SK-N-SH treated with all-trans-retinoic acid at 6 μM for 48 hours (cell line): Measurements from ENCODE around the gene WDR73.
"Not testable (repeated sequence)": the region's sequence is repeated elsewhere in the genome, so short reads cannot be mapped to it uniquely, and the experiment has no call there.

ENCODE experiments used
- ATAC-seq: fragments of 200-7000 bp; cut with Tn5 transposase; 3 replicates; pipeline ENCODE4 v1.9.1; 2020; ENCODE audit warnings: mild to moderate bottlenecking, moderate library complexity
- BACH2 ChIP-seq: fragments of 250-450 bp; sonication (Bioruptor Pico); IDR thresholded peaks from 2 replicates; pipeline ENCODE4 v1.9.0; 2021; ENCODE audit warnings: mild to moderate bottlenecking, borderline replicate concordance
- CREB5 ChIP-seq: fragments of 250-450 bp; sonication (Bioruptor Pico); IDR thresholded peaks from 2 replicates; pipeline ENCODE4 v1.5.1; 2020; ENCODE audit warnings: low read depth, mild to moderate bottlenecking, moderate library complexity
- CSDC2 ChIP-seq: fragments of 250-450 bp; sonication (Bioruptor Pico); IDR thresholded peaks from 2 replicates; pipeline ENCODE4 v1.5.0; 2020; ENCODE audit warnings: mild to moderate bottlenecking, moderate library complexity
- ESRRG ChIP-seq: fragments of 250-450 bp; sonication (Bioruptor Pico); IDR thresholded peaks from 2 replicates; pipeline ENCODE4 v1.6.1; 2021; ENCODE audit warnings: mild to moderate bottlenecking
- ISL1 ChIP-seq: fragments of 250-450 bp; sonication (Bioruptor Pico); IDR thresholded peaks from 2 replicates; pipeline ENCODE4 v2.1.2; 2022; ENCODE audit warnings: mild to moderate bottlenecking, moderate library complexity
- OSR1 ChIP-seq: fragments of 250-450 bp; sonication (Bioruptor Pico); IDR thresholded peaks from 2 replicates; pipeline ENCODE4 v1.8.0; 2022; ENCODE audit warnings: moderate library complexity, mild to moderate bottlenecking, inconsistent platforms
- POU6F1 ChIP-seq: fragments of 250-450 bp; sonication (Bioruptor Pico); IDR thresholded peaks from 2 replicates; pipeline ENCODE4 v1.8.0; 2021; ENCODE audit warnings: low read depth, mild to moderate bottlenecking, moderate library complexity, borderline replicate concordance
- TCF4 ChIP-seq: fragments of 250-450 bp; sonication (Bioruptor Pico); IDR thresholded peaks from 2 replicates; pipeline ENCODE4 v1.8.0; 2021; ENCODE audit warnings: mild to moderate bottlenecking, moderate library complexity, borderline replicate concordance
- TOX ChIP-seq: fragments of 250-450 bp; sonication (Bioruptor Pico); IDR thresholded peaks from 2 replicates; pipeline ENCODE4 v1.8.0; 2021; ENCODE audit warnings: mild to moderate bottlenecking, moderate library complexity, borderline replicate concordance
- TSHZ2 ChIP-seq: fragments of 250-450 bp; sonication (Bioruptor Pico); IDR thresholded peaks from 2 replicates; pipeline ENCODE4 v1.5.0; 2020; ENCODE audit warnings: mild to moderate bottlenecking, moderate library complexity
- ZFP3 ChIP-seq: fragments of 250-450 bp; sonication (Bioruptor Pico); IDR thresholded peaks from 2 replicates; pipeline ENCODE4 v1.5.0; 2020; ENCODE audit warnings: mild to moderate bottlenecking, moderate library complexity
- ZFP30 ChIP-seq: fragments of 450-650 bp; formaldehyde crosslinking; IDR thresholded peaks from 2 replicates; pipeline ENCODE4 v1.5.0; 2022; ENCODE audit warnings: mild to moderate bottlenecking, moderate library complexity
- ZNF565 ChIP-seq: fragments of 450-650 bp; formaldehyde crosslinking; conservative IDR thresholded peaks from 2 replicates; pipeline ENCODE4 v1.5.0; 2020; ENCODE audit warnings: low read depth, mild to moderate bottlenecking, moderate library complexity
- ZNF8 ChIP-seq: fragments of 450-650 bp; formaldehyde crosslinking; IDR thresholded peaks from 2 replicates; pipeline ENCODE4 v1.5.0; 2020; ENCODE audit warnings: mild to moderate bottlenecking, moderate library complexity
- TF ChIP-seq, protein P1 (sequence below): fragments of 250-450 bp; sonication (Bioruptor Pico); IDR thresholded peaks from 2 replicates; pipeline ENCODE4 v1.8.0; 2020; ENCODE audit warnings: mild to moderate bottlenecking, moderate library complexity, borderline replicate concordance

Gene WDR73

DNA sequence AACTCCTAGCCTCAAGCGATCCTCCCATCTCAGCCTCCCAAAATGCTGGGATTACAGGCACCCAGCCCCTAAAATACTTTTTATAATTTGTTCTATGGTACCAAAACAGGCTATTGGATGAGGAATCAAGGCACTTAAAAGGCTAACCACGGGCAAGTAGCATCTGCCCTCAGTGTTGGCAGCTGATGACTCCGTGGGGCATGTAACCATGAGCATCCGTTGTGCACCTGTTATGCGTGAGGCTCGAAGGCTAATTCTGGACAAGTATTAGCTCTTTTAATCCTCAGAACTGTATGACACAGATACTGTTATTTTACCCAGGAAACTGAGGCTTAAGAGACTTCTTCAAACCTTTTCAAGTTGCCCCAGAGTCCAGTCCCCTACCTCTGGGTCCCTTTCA is 10.2 kb downstream of the WDR73 start:
- ATAC-seq, result no peak
- no peak for TF ChIP-seq ZFP30 (CRISPR knock-in tag)
- no peak for TF ChIP-seq TOX (CRISPR knock-in tag)
- TF ChIP-seq ZNF8, result no peak
- TF ChIP-seq, protein P1, sequence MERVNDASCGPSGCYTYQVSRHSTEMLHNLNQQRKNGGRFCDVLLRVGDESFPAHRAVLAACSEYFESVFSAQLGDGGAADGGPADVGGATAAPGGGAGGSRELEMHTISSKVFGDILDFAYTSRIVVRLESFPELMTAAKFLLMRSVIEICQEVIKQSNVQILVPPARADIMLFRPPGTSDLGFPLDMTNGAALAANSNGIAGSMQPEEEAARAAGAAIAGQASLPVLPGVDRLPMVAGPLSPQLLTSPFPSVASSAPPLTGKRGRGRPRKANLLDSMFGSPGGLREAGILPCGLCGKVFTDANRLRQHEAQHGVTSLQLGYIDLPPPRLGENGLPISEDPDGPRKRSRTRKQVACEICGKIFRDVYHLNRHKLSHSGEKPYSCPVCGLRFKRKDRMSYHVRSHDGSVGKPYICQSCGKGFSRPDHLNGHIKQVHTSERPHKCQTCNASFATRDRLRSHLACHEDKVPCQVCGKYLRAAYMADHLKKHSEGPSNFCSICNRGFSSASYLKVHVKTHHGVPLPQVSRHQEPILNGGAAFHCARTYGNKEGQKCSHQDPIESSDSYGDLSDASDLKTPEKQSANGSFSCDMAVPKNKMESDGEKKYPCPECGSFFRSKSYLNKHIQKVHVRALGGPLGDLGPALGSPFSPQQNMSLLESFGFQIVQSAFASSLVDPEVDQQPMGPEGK (CRISPR knock-in tag), result no peak
- TF ChIP-seq BACH2 (CRISPR knock-in tag), result no peak
- TF ChIP-seq, all 23 proteins: peak for 0

GRCh38 chr15:84642640-84643039 is 11.4 kb downstream of the WDR73 start:
- not testable (repeated sequence) for ATAC-seq

GRCh38 chr15:84641871-84642270 is 12.2 kb downstream of the WDR73 start:
- not testable (repeated sequence) for ATAC-seq

GRCh38 chr15:84638103-84638502 is 16.0 kb downstream of the WDR73 start:
- ATAC-seq, result peak; percentile 7; the same call in 1 of the 3 replicates
- TF ChIP-seq ESRRG (no peak), ZFP3 (CRISPR knock-in tag) (no peak), CREB5 (CRISPR knock-in tag) (no peak)

- TF ChIP-seq TSHZ2 (no peak), TCF4 (CRISPR knock-in tag) (no peak), ZNF565 (CRISPR knock-in tag) (no peak), POU6F1 (CRISPR knock-in tag) (no peak), OSR1 (no peak), CSDC2 (no peak), ZFP30 (CRISPR knock-in tag) (no peak), ISL1 (no peak), ZFP3 (CRISPR knock-in tag) (no peak), CREB5 (CRISPR knock-in tag) (no peak), BACH2 (CRISPR knock-in tag) (no peak)
- TF ChIP-seq, protein P1 (CRISPR knock-in tag), result no peak
- ATAC-seq, result no peak
These were observed 19.8 kb downstream of the WDR73 start for GRCh38 chr15:84634228-84634837.
